ENCODE measurements around the gene RBBP6.
A peak's percentile ranks its signal among the peaks of the same experiment; 100 is the strongest.

The RBBP6 gene

GRCh38 chr16:24514096-24514495, 25.3 kb upstream of the RBBP6 start:
- no peak for TF ChIP-seq CTCF (conservative IDR thresholded peaks at IDR 0.05; ENCODE audit: low read depth, low read length)
- DNase-seq (ENCODE audit: low read depth) = no peak
- no peak overlapping the region for H3K4me3 ChIP-seq (ENCODE audit: low read length)

GRCh38 chr16:24515186-24515585, 24.2 kb upstream of the RBBP6 start:
- no peak overlapping the region for H3K4me3 ChIP-seq (ENCODE audit: low read length)
- DNase-seq (ENCODE audit: low read depth) = no peak
- TF ChIP-seq CTCF (conservative IDR thresholded peaks at IDR 0.05; ENCODE audit: low read depth, low read length) = no peak

GRCh38 chr16:24516900-24517669, 22.3 kb upstream of the RBBP6 start:
- H3K4me3 ChIP-seq (ENCODE audit: low read length) = no peak overlapping the region
- DNase-seq (ENCODE audit: low read depth) = peak; percentile 55
- TF ChIP-seq CTCF (conservative IDR thresholded peaks at IDR 0.05; ENCODE audit: low read depth, low read length) = peak; percentile 97

GRCh38 chr16:24518498-24518897, 20.9 kb upstream of the RBBP6 start:
- no peak for DNase-seq (ENCODE audit: low read depth)
- H3K4me3 ChIP-seq (ENCODE audit: low read length) = no peak overlapping the region
- no peak for TF ChIP-seq CTCF (conservative IDR thresholded peaks at IDR 0.05; ENCODE audit: low read depth, low read length)

GRCh38 chr16:24520983-24521382, 18.4 kb upstream of the RBBP6 start:
- no peak for DNase-seq (ENCODE audit: low read depth)
- no peak for TF ChIP-seq CTCF (conservative IDR thresholded peaks at IDR 0.05; ENCODE audit: low read depth, low read length)
- no peak overlapping the region for H3K4me3 ChIP-seq (ENCODE audit: low read length)

GRCh38 chr16:24522751-24523150, 16.6 kb upstream of the RBBP6 start:
- no peak overlapping the region for H3K4me3 ChIP-seq (ENCODE audit: low read length)
- DNase-seq (ENCODE audit: low read depth) = no peak
- no peak for TF ChIP-seq CTCF (conservative IDR thresholded peaks at IDR 0.05; ENCODE audit: low read depth, low read length)

GRCh38 chr16:24523569-24523968, 15.8 kb upstream of the RBBP6 start:
- no peak for TF ChIP-seq CTCF (conservative IDR thresholded peaks at IDR 0.05; ENCODE audit: low read depth, low read length)
- no peak for DNase-seq (ENCODE audit: low read depth)
- H3K4me3 ChIP-seq (ENCODE audit: low read length) = no peak overlapping the region

All from retinal pigment epithelial cell (primary cell).